H1 (cell line): Measurements from ENCODE around the gene TEKT1. TPM values are rescaled to one million over a fixed set of nuclear protein-coding genes. Genes with fewer than 3 reads are reported as not detected.

ENCODE experiments used
- CBX8 ChIP-seq: fragments of 300-800, 300-1000 bp; sonication (generic); IDR thresholded peaks from 2 replicates; pipeline ENCODE4 v1.7.1; 2016; ENCODE audit warnings: low read depth, low read length, borderline replicate concordance
- GTF2F1 ChIP-seq: IDR thresholded peaks from 2 replicates; pipeline ENCODE4 v1.6.1; 2012; ENCODE audit warnings: low read depth, low read length, improper control_type of control experiment, borderline replicate concordance
- KDM1A ChIP-seq: fragments of 200-600, 300-600 bp; sonication (generic); IDR thresholded peaks from 2 replicates; pipeline ENCODE4 v1.7.1; 2016; ENCODE audit warnings: mild to moderate bottlenecking, low read length, borderline replicate concordance
- MAFK ChIP-seq: IDR thresholded peaks from 2 replicates; pipeline ENCODE4 v1.6.1; 2012; ENCODE audit warnings: low read depth, mild to moderate bottlenecking, improper control_type of control experiment, low read length
- NRF1 ChIP-seq: IDR thresholded peaks from 2 replicates; pipeline ENCODE4 v1.6.1; 2011; ENCODE audit warnings: mild to moderate bottlenecking, low read depth, low read length, improper control_type of control experiment
- polyA plus RNA-seq, 7 experiments: library from polyadenylated mRNA; depleted of rRNA in 3 of 7; stranded (reverse) in 5 of 7; unstranded in 2 of 7; fragments of >200 nt in 5 of 7; fragments of 200-250 nt in 2 of 7; gene quantifications; 1 replicate in 5 of 7; 2 replicates in 1 of 7; 4 replicates in 1 of 7; pipeline versions ENCODE4 v1.2.1 to v1.2.3, GENCODE V29; 2011 to 2013; ENCODE audit warnings: missing spikeins in 2 of 7, mixed read lengths in 2 of 7
- total RNA-seq: library from RNA; stranded (reverse); fragmentation: NEBNext Ultra II Directional; extraction: Animal tissue kit (Norgen Biotek cat#: 25700); gene quantifications from 2 replicates; pipeline ENCODE4 v1.2.1, GENCODE V29; 2021

Gene TEKT1
- total and polyA plus RNA-seq, 2 of the 8 experiments (the other 6 are each of a cell fraction or from before 2014, with no cell fraction given), result not detected

- TF ChIP-seq NRF1, result no peak
- no peak for TF ChIP-seq MAFK
- TF ChIP-seq KDM1A, result no peak
- no peak for TF ChIP-seq CBX8
- TF ChIP-seq GTF2F1, result no peak
These were observed 63.1 kb downstream of the TEKT1 start (continued) for GRCh38 chr17:6768447-6768846.
